Parathyroid adenoma (tissue), 2 donors: ENCODE measurements around the gene RECQL5.
"Not testable (repeated sequence)": the region's sequence is repeated elsewhere in the genome, so short reads cannot be mapped to it uniquely, and the experiment has no call there.

Experiments used
- H2AFZ ChIP-seq: fragments of 300-600 bp; sonication (generic); one replicate; pipeline ENCODE4 v1.7.0; 2017; ENCODE audit warnings: antibody characterized with exemption, mild to moderate bottlenecking
- H3K27ac ChIP-seq: fragments of 300-600 bp; sonication (generic); one replicate; pipeline ENCODE4 v1.7.0; 2017
- H3K27me3 ChIP-seq: fragments of 300-600 bp; sonication (generic); one replicate; pipeline ENCODE4 v1.7.0; 2017; ENCODE audit warnings: low read length; ENCODE audit not compliant: control insufficient read depth, insufficient read depth
- H3K36me3 ChIP-seq: fragments of 300-600 bp; sonication (generic); one replicate; pipeline ENCODE4 v1.7.0; 2017; ENCODE audit warnings: low read length; ENCODE audit not compliant: control insufficient read depth, insufficient read depth
- H3K4me1 ChIP-seq: fragments of 300-600 bp; sonication (generic); one replicate; pipeline ENCODE4 v1.7.0; 2017; ENCODE audit warnings: control low read depth
- H3K4me2 ChIP-seq: fragments of 300-600 bp; sonication (generic); one replicate; pipeline ENCODE4 v1.7.0; 2017; ENCODE audit warnings: low read length
- H3K4me3 ChIP-seq: fragments of 300-600 bp; sonication (generic); one replicate; pipeline ENCODE4 v1.7.0; 2017; ENCODE audit warnings: low read depth, low read length
- H3K79me2 ChIP-seq: fragments of 300-600 bp; sonication (generic); one replicate; pipeline ENCODE4 v1.7.0; 2017; ENCODE audit warnings: control low read depth
- H3K9ac ChIP-seq: fragments of 300-600 bp; sonication (generic); one replicate; pipeline ENCODE4 v1.7.0; 2017; ENCODE audit warnings: mild to moderate bottlenecking
- H3K9me3 ChIP-seq: fragments of 300-600 bp; sonication (generic); one replicate; pipeline ENCODE4 v1.7.0; 2017; ENCODE audit warnings: low read length; ENCODE audit not compliant: control insufficient read depth
- TF ChIP-seq, protein P1 (sequence below): fragments of 300-600 bp; sonication (generic); IDR thresholded peaks from one replicate; pipeline ENCODE4 v1.7.0; 2017; ENCODE audit warnings: antibody characterized with exemption, mild to moderate bottlenecking
- donor health status: primary hyperparathyroidism.

The RECQL5 gene

DNA sequence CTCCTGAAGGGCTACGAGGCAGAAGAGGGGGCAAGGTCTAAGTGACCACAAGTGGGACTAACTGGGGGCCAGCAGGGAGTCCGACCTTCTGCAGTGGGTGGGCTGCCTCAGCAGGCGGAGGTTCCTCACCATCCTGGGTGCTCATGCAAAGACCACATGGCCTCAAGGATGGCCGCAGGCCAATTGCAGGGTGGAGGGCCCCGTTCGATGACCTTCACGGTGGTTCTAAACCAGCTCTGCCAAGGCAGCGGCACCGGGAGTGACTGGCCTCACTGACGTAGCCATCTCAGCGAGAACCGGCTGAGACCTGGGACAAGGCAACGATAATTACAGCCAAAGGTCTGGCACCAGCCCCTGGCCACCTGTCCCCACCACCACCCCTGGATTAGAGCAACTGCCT is 28.1 kb downstream of the RECQL5 start:
- H3K27ac ChIP-seq = peak overlapping the region; percentile 83
- H3K36me3 ChIP-seq = no peaks in the 10 kb centered on the region
- H3K4me2 ChIP-seq = peak overlapping the region; percentile 78
- H3K79me2 ChIP-seq = peaks cover 2% of the 10 kb centered on the region
- no peaks in the 10 kb centered on the region for H3K27me3 ChIP-seq
- peak overlapping the region; percentile 53 for H2AFZ ChIP-seq
- H3K4me1 ChIP-seq = peaks cover 50% of the 10 kb centered on the region
- TF ChIP-seq, protein P1, sequence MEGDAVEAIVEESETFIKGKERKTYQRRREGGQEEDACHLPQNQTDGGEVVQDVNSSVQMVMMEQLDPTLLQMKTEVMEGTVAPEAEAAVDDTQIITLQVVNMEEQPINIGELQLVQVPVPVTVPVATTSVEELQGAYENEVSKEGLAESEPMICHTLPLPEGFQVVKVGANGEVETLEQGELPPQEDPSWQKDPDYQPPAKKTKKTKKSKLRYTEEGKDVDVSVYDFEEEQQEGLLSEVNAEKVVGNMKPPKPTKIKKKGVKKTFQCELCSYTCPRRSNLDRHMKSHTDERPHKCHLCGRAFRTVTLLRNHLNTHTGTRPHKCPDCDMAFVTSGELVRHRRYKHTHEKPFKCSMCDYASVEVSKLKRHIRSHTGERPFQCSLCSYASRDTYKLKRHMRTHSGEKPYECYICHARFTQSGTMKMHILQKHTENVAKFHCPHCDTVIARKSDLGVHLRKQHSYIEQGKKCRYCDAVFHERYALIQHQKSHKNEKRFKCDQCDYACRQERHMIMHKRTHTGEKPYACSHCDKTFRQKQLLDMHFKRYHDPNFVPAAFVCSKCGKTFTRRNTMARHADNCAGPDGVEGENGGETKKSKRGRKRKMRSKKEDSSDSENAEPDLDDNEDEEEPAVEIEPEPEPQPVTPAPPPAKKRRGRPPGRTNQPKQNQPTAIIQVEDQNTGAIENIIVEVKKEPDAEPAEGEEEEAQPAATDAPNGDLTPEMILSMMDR = no peak
- H3K9me3 ChIP-seq = no peaks in the 10 kb centered on the region
- H3K4me3 ChIP-seq = peak overlapping the region; percentile 78
- H3K9ac ChIP-seq = no peak overlapping the region

DNA sequence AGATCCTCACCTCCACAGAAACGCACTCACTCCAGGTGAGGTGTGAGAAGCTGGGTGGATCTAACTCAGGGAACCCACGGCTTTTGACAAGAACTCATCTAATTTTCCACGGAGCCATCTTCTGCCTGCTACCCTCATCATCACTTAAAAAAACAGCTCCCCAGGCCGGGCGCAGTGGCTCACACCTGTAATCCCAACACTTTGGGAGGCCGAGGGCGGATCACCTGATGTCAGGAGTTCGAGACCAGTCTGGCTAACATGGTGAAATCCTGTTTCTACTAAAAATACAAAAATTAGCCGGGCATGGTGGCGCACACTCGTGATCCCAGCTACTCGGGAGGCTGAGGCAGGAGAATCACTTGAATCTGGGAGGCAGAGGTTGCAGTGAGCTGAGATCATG is 28.9 kb downstream of the RECQL5 start:
- H3K27me3 ChIP-seq, H2AFZ ChIP-seq, H3K9ac ChIP-seq, H3K36me3 ChIP-seq, H3K27ac ChIP-seq, H3K9me3 ChIP-seq, H3K4me2 ChIP-seq, H3K79me2 ChIP-seq, H3K4me3 ChIP-seq: not testable (repeated sequence)
- peaks cover 53% of the 10 kb centered on the region for H3K4me1 ChIP-seq

DNA sequence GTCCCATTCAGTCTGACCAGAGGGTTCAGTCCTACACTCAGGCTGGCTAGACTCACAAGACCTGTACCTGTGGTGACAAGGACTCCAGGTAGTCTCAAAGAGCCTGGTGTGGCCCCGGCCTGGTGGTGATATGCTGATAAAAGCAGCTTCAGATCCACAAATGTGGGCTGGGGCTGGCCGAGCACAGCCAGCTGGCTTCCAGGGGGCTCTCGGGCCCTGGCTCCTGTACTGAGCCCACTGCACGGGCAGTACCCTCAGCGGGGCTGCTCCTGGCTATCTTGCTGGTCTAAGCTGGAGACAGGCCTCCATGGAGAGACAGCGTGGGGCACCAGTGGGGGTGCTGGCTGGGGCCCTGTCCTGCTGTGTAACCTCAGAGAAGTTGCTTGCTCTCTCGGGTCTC is 29.4 kb downstream of the RECQL5 start:
- H3K9ac ChIP-seq = no peak overlapping the region
- peaks cover 2% of the 10 kb centered on the region for H3K79me2 ChIP-seq
- peak overlapping the region; percentile 20 for H3K4me2 ChIP-seq
- H3K4me3 ChIP-seq = no peak overlapping the region
- peaks cover 49% of the 10 kb centered on the region for H3K4me1 ChIP-seq
- TF ChIP-seq, protein P1 = no peak
- no peak overlapping the region for H3K27ac ChIP-seq
- H3K36me3 ChIP-seq = no peaks in the 10 kb centered on the region
- no peaks in the 10 kb centered on the region for H3K9me3 ChIP-seq
- H2AFZ ChIP-seq = no peak overlapping the region
- H3K27me3 ChIP-seq = no peaks in the 10 kb centered on the region

DNA sequence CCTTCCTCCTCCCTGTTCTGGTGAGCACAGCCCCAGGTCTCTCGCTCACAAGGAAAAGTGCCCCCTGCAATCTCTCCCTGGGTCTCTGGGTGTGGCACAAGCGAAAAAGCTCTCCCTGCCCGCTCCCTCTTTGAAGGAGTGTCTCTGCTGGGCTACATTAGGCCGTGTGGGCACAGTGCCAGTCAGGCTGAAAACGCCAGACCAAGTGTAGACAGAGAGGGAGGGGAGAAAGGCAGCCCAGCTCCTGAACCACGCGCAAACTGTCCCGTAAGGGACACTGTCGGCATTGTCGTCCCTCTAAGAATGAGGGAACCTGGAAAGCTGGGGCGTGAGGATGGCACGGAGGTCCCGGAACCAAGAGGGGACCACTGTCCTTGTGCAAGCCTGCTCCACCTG is 29.8 kb downstream of the RECQL5 start:
- peaks cover 2% of the 10 kb centered on the region for H3K79me2 ChIP-seq
- H3K9ac ChIP-seq = no peak overlapping the region
- no peak overlapping the region for H3K27ac ChIP-seq
- H3K4me1 ChIP-seq = peaks cover 44% of the 10 kb centered on the region
- no peak overlapping the region for H2AFZ ChIP-seq
- H3K27me3 ChIP-seq = no peaks in the 10 kb centered on the region
- no peak overlapping the region for H3K4me3 ChIP-seq
- no peaks in the 10 kb centered on the region for H3K36me3 ChIP-seq
- H3K4me2 ChIP-seq = peak overlapping the region; percentile 20
- TF ChIP-seq, protein P1 = no peak
- no peaks in the 10 kb centered on the region for H3K9me3 ChIP-seq

DNA sequence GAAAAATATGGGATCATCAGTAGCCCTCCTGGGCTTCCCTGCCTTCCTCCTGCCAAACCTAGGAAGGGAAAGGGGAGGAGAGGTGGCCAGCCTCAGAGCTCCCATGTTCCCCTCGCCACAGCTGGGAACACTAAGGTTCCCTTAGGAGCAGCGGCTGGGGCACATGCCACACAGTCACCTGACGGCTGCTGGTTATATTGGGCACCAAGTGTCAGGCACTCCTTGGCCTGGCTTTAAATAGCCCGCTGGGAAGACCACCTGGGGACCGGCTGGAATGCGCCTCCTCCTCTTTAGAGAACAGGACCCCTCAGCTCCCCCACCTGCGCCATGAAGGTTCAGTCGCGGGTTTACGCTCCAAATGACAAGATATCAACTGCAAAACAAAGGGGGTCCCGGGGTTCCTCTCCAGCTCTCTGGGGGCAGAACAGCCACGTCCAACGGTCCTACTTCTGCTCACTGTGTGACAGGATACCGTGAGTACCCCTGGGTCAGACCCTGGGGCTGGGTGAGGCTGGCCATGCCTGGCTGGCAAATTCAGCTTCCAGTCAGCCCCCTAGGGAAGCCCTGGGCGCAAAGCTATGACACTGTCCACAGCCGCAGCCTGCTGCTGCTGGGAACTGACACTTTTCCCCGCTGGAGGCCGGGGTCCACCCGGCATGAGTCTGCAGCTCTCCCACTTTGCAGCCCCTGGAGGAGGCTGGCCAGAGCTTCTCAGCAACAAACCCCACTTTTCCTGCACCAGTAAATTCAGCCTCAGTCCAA is 30.4 kb downstream of the RECQL5 start:
- peaks cover 2% of the 10 kb centered on the region for H3K79me2 ChIP-seq
- H3K9ac ChIP-seq = no peak overlapping the region
- no peak overlapping the region for H3K4me3 ChIP-seq
- no peak overlapping the region for H3K4me2 ChIP-seq
- H3K36me3 ChIP-seq = no peaks in the 10 kb centered on the region
- no peak overlapping the region for H2AFZ ChIP-seq
- TF ChIP-seq, protein P1 = no peak
- H3K27me3 ChIP-seq = no peaks in the 10 kb centered on the region
- H3K27ac ChIP-seq = no peak overlapping the region
- H3K4me1 ChIP-seq = peaks cover 39% of the 10 kb centered on the region
- H3K9me3 ChIP-seq = no peaks in the 10 kb centered on the region
